ENCODE data around the gene CAPZB. TPM values are rescaled to one million over a fixed set of nuclear protein-coding genes. Genes with fewer than 3 reads are reported as not detected.

CAPZB gene
- polyA plus RNA-seq, 1 experiment = 276 TPM

DNA sequence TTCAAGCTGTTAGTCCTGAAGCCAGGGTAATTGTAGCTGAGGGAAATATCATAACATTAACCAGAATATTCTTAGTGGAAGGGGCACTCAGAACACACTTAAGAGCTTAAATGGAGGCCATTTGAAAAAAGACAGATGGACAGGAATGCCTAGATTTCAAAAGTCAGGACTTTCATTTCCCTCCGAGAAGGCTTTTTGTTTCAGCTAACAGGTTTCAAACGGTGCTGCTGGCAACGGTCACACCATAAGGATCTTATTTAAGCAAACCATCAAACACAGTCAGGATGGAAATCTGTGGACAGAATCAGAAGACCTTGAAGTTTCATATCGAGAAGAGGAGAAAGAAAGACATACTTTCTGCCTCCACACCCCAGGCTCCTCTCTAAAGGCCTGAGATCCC, 103.1 kb downstream of the CAPZB start:
- CTCF ChIA-PET = interaction anchor here (0.8 to 1.9 kb wide), 5 partner anchors 9 to 269 kb away, joined by 3 to 5 read pairs (median 4); no protein-coding TSS in a partner anchor
- peaks cover 16% of the 10 kb centered on the region for H3K36me3 ChIP-seq (ENCODE audit: control insufficient read depth, insufficient read depth, low read length)
- no peak for DNase-seq (ENCODE audit: low read depth)

DNA sequence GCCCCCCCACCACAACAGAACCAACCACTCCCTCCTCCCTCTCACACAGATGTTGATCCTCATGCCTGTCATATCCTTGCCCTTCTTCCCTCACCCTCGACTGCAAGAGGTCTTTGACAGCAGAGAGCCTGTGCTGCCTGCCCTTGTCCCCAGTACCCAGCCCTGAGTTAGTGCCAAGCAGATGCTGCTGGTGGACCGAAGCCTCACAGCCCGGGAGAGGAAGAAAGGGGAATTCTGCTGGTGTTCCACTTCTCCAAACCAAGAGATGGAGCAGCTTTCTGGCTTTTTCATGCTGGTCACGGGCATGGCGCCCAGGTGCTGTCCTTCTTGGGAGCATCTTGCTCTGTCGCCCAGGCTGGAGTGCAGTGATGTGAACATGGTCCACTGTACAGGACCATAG, 104.1 kb downstream of the CAPZB start:
- CTCF ChIA-PET = interaction anchor here (0.8 to 1.9 kb wide), 2 partner anchors 10 to 270 kb away, joined by 3 to 5 read pairs; no protein-coding TSS in a partner anchor
- H3K36me3 ChIP-seq (ENCODE audit: control insufficient read depth, insufficient read depth, low read length) = peaks cover 21% of the 10 kb centered on the region

More for the DNA sequence above, 103.1 kb downstream of the CAPZB start:
- H3K27me3 ChIP-seq (ENCODE audit: control insufficient read depth, insufficient read depth, low read length) = no peaks in the 10 kb centered on the region
- POLR2A ChIA-PET = no interaction called here
- TF ChIP-seq, protein P1, sequence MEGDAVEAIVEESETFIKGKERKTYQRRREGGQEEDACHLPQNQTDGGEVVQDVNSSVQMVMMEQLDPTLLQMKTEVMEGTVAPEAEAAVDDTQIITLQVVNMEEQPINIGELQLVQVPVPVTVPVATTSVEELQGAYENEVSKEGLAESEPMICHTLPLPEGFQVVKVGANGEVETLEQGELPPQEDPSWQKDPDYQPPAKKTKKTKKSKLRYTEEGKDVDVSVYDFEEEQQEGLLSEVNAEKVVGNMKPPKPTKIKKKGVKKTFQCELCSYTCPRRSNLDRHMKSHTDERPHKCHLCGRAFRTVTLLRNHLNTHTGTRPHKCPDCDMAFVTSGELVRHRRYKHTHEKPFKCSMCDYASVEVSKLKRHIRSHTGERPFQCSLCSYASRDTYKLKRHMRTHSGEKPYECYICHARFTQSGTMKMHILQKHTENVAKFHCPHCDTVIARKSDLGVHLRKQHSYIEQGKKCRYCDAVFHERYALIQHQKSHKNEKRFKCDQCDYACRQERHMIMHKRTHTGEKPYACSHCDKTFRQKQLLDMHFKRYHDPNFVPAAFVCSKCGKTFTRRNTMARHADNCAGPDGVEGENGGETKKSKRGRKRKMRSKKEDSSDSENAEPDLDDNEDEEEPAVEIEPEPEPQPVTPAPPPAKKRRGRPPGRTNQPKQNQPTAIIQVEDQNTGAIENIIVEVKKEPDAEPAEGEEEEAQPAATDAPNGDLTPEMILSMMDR (IDR thresholded peaks at IDR 0.05; ENCODE audit: insufficient read depth, low read depth, low read length) = no peak
- no peak overlapping the region for H3K4me3 ChIP-seq (ENCODE audit: low read depth, low read length)

DNA sequence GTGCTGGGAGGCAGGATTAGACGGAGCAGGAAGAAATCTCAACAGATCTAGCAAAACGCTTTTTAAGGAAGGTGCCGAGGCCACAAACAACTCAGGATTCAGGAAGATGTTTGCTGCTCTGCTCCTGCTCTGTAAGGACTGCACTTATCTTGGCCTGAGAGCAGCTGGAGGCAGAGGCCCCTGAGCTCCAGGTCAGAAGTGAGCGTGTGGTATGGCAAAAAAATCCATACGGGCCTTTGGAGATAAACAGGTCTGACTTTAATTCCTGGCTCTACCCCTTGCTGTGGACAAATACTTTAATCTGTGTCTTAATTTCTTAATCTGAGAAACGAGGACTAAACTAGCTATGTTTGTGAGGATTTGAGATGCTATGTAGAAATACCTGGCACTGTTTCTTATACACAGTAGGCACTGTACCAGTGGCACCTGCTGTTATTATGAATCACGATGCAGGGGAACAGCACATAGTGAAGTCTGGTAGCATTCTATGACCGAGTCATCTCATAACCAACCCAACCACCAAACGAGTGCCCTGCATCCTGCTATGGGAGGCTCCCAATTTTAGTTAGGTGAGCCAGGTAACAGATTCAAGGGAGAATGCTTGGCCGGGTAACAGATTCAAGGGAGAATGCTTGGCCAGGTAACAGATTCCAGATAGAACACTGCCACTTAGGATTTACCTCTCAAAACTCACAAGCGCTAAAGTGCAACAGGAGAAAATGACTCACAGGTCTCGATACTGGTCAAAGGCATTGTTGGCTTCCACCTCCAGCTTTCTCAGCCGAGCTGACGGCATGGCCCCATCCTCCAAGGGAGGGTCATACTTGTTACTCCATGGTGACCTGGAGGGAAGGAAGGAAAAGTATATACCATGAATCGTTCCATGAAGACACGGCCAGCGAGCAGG, 107.3 kb downstream of the CAPZB start:
- H3K36me3 ChIP-seq (ENCODE audit: control insufficient read depth, insufficient read depth, low read length) = peaks cover 29% of the 10 kb centered on the region
- TF ChIP-seq, protein P1 (IDR thresholded peaks at IDR 0.05; ENCODE audit: insufficient read depth, low read depth, low read length) = no peak
- POLR2A ChIA-PET = no interaction called here
- DNase-seq (ENCODE audit: low read depth) = no peak
- no peak overlapping the region for H3K4me3 ChIP-seq (ENCODE audit: low read depth, low read length)
- H3K27me3 ChIP-seq (ENCODE audit: control insufficient read depth, insufficient read depth, low read length) = no peaks in the 10 kb centered on the region
- CTCF ChIA-PET = interaction anchor here (0.6 to 2.4 kb wide), 4 partner anchors 13 to 290 kb away, joined by 3 to 10 read pairs (median 4); no protein-coding TSS in a partner anchor

More for the DNA sequence above, 104.1 kb downstream of the CAPZB start:
- H3K27me3 ChIP-seq (ENCODE audit: control insufficient read depth, insufficient read depth, low read length) = no peaks in the 10 kb centered on the region
- POLR2A ChIA-PET = no interaction called here
- no peak overlapping the region for H3K4me3 ChIP-seq (ENCODE audit: low read depth, low read length)
- DNase-seq (ENCODE audit: low read depth) = no peak
- TF ChIP-seq, protein P1 (IDR thresholded peaks at IDR 0.05; ENCODE audit: insufficient read depth, low read depth, low read length) = no peak

GRCh38 chr1:19376428-19377372, 108.6 kb downstream of the CAPZB start:
- POLR2A ChIA-PET = no interaction called here
- Histone ChIP-seq H3K4me3 (ENCODE audit: low read depth, low read length) (no peak overlapping the region), H3K36me3 (ENCODE audit: control insufficient read depth, insufficient read depth, low read length) (peaks cover 31% of the 10 kb centered on the region), H3K27me3 (ENCODE audit: control insufficient read depth, insufficient read depth, low read length) (no peaks in the 10 kb centered on the region)
- TF ChIP-seq, protein P1 (IDR thresholded peaks at IDR 0.05; ENCODE audit: insufficient read depth, low read depth, low read length) = no peak
- no peak for DNase-seq (ENCODE audit: low read depth)
- CTCF ChIA-PET = interaction anchor here (0.6 to 4.5 kb wide), 5 partner anchors 9 to 291 kb away, joined by 3 to 37 read pairs (median 3); no protein-coding TSS in a partner anchor
